K562 (cell line): Measurements from ENCODE around the gene FEN1. TPM values are rescaled to one million over a fixed set of nuclear protein-coding genes. Genes with fewer than 3 reads are reported as not detected.

Experiments used
- BCLAF1 ChIP-seq, 2 experiments: fragments of 450-650 bp in 1 of 2; IDR thresholded peaks; 2 replicates each; pipeline ENCODE4 v1.6.1; 2011 to 2017; ENCODE audit warnings: low read depth in 2 of 2, antibody characterized with exemption in 1 of 2, borderline replicate concordance in 1 of 2, low read length in 1 of 2, mild to moderate bottlenecking in 1 of 2, mixed read lengths in 1 of 2; ENCODE audit not compliant: control insufficient read depth in 1 of 2
- DDX20 ChIP-seq: fragments of 450-650 bp; IDR thresholded peaks from 2 replicates; pipeline ENCODE4 v1.6.1; 2016; ENCODE audit warnings: missing genetic modification characterization, low read depth, mild to moderate bottlenecking, missing compliant biosample characterization, moderate library complexity
- HMG20B ChIP-seq: fragments of 250-450 bp; sonication (Bioruptor Pico); IDR thresholded peaks from 2 replicates; pipeline ENCODE4 v1.5.0; 2021; ENCODE audit warnings: mild to moderate bottlenecking
- NFRKB ChIP-seq: fragments of 450-650 bp; IDR thresholded peaks from 2 replicates; pipeline ENCODE4 v1.6.1; 2016; ENCODE audit warnings: low read depth
- NONO ChIP-seq, 2 experiments: fragments of 200-400 bp in 1 of 2; fragments of 450-650 bp in 1 of 2; formaldehyde crosslinking in 1 of 2; IDR thresholded peaks; 2 replicates each; pipeline ENCODE4 v1.6.1; 2017; ENCODE audit warnings: low read depth in 2 of 2, mild to moderate bottlenecking in 2 of 2, moderate library complexity in 2 of 2, low read length in 1 of 2
- NR1H2 ChIP-seq: sonication (generic); formaldehyde crosslinking; IDR thresholded peaks from 2 replicates; pipeline ENCODE4 v1.4.0; 2020; ENCODE audit warnings: mild to moderate bottlenecking, missing genetic modification reagents
- RCOR1 ChIP-seq, 2 experiments: IDR thresholded peaks; 2 replicates each; pipeline ENCODE4 v1.6.1; 2012; ENCODE audit warnings: low read depth in 2 of 2, low read length in 2 of 2, borderline replicate concordance in 1 of 2, improper control_type of control experiment in 1 of 2
- RUNX1 ChIP-seq: sonication (generic); IDR thresholded peaks from 2 replicates; pipeline ENCODE4 v1.6.1; 2016; ENCODE audit warnings: antibody characterized with exemption, low read depth
- SAFB ChIP-seq: fragments of 200-400 bp; formaldehyde crosslinking; IDR thresholded peaks from 2 replicates; pipeline ENCODE4 v1.6.1; 2017; ENCODE audit warnings: low read depth, low read length, borderline replicate concordance
- TRIM25 ChIP-seq: fragments of 450-650 bp; IDR thresholded peaks from 2 replicates; pipeline ENCODE4 v1.7.0; 2016; ENCODE audit warnings: borderline replicate concordance
- ZBTB1 ChIP-seq: sonication (generic); formaldehyde crosslinking; IDR thresholded peaks from 2 replicates; pipeline ENCODE4 v1.8.1; 2023; ENCODE audit warnings: missing genetic modification reagents, low read depth, mild to moderate bottlenecking, borderline replicate concordance
- ZNF274 ChIP-seq: IDR thresholded peaks from 2 replicates; pipeline ENCODE4 v1.6.1; 2011; ENCODE audit warnings: low read depth, mild to moderate bottlenecking, low read length, moderate library complexity, borderline replicate concordance
- ZNF766 ChIP-seq: fragments of 200-800 bp; sonication (Bioruptor generic); conservative IDR thresholded peaks from 2 replicates; pipeline ENCODE4 v1.6.1; 2016; ENCODE audit warnings: missing genetic modification characterization, missing compliant biosample characterization
- polyA plus RNA-seq, 8 experiments: library from polyadenylated mRNA; depleted of rRNA in 4 of 8; stranded (reverse) in 5 of 8; unstranded in 3 of 8; fragments of >200 nt; fragmentation: Nextera tagmentation in 2 of 8; fragmentation: Illumina TruSeq in 1 of 8; extraction: Ambion mirVana in 2 of 8; extraction: Trizol in 1 of 8; gene quantifications; 2 replicates each; pipeline versions ENCODE4 v1.2.1 to v1.2.3, GENCODE V29; 2011 to 2014; ENCODE audit warnings: inconsistent platforms in 1 of 8, missing spikeins in 1 of 8
- total RNA-seq, 7 experiments: library from RNA; depleted of rRNA in 6 of 7; stranded (reverse); fragments of >200 nt in 6 of 7; fragmentation: Illumina TruSeq in 2 of 7; extraction: Trizol in 2 of 7; gene quantifications; 2 replicates each; pipeline versions ENCODE4 v1.2.1 to v1.2.3, GENCODE V29; 2011 to 2021; ENCODE audit warnings: low replicate concordance in 1 of 7
- TF ChIP-seq, protein P1 (sequence below): fragments of 450-650 bp; IDR thresholded peaks from 2 replicates; pipeline ENCODE4 v1.6.1; 2016
- TF ChIP-seq, protein P2 (sequence below): sonication (generic); formaldehyde crosslinking; IDR thresholded peaks from 2 replicates; pipeline ENCODE4 v1.8.0; 2023; ENCODE audit warnings: mild to moderate bottlenecking, missing genetic modification reagents

FEN1 gene
- total and polyA plus RNA-seq, 9 of the 15 experiments (the other 6 are each of a cell fraction or from before 2014, with no cell fraction given): 58.1 to 156 (median 137) TPM

DNA sequence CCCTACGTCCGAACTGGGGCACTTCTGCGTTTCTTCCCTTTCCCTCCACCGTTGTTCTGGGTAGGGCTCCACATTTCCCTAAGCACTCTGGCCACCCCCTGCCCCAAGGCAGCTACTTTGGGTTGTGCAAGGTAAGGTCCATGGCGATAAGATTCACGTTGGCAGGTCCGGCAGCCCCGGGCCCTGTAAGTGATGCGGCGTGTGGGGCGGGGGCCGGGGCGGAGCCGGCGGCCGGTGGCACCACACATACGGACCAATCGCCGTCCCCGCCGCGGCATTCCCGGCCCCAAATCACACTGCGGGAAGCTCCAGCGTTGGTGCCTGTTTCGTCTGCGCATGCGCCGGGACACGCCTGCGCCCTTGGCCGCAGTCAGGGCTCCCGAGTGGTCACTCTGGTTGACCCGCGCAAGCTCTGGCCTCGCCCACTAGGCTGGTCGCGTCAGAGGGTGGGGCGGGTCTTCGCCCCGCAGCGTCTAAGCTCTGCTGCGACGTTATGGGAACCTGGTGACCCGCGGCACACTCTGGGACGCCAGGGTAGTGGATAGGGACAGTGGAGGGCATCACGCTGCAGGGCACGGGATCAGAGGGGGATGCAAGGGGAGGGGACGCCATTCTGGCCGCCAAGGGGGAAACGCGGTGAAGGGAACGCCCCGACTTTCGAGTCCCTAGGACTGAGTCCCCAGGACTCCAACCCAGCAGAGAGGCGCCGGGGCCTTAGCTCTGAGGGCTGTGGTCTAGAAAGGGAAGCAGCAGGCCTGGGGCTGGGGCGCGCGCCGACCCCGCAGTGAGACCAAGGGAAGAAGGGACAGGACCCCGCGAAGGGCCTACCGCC, 22.5 kb downstream of the FEN1 start (continued):
- TF ChIP-seq BCLAF1 (IDR thresholded peaks at IDR 0.05; ENCODE audit: borderline replicate concordance in 1 of 2, control insufficient read depth in 1 of 2, low read depth in 2 of 2, low read length in 1 of 2): no peak
- TF ChIP-seq ZBTB1: peak; percentile 92; the same call in 1 of the 2 replicates
- TF ChIP-seq NFRKB: peak; percentile 72
- TF ChIP-seq, protein P1, sequence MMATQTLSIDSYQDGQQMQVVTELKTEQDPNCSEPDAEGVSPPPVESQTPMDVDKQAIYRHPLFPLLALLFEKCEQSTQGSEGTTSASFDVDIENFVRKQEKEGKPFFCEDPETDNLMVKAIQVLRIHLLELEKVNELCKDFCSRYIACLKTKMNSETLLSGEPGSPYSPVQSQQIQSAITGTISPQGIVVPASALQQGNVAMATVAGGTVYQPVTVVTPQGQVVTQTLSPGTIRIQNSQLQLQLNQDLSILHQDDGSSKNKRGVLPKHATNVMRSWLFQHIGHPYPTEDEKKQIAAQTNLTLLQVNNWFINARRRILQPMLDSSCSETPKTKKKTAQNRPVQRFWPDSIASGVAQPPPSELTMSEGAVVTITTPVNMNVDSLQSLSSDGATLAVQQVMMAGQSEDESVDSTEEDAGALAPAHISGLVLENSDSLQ: peak; percentile 52
- no peak for TF ChIP-seq TRIM25
- TF ChIP-seq DDX20 (tag): no peak
- TF ChIP-seq ZNF274: no peak
- no peak; the same call in 1 of the 2 replicates for TF ChIP-seq RUNX1
- TF ChIP-seq, protein P2, sequence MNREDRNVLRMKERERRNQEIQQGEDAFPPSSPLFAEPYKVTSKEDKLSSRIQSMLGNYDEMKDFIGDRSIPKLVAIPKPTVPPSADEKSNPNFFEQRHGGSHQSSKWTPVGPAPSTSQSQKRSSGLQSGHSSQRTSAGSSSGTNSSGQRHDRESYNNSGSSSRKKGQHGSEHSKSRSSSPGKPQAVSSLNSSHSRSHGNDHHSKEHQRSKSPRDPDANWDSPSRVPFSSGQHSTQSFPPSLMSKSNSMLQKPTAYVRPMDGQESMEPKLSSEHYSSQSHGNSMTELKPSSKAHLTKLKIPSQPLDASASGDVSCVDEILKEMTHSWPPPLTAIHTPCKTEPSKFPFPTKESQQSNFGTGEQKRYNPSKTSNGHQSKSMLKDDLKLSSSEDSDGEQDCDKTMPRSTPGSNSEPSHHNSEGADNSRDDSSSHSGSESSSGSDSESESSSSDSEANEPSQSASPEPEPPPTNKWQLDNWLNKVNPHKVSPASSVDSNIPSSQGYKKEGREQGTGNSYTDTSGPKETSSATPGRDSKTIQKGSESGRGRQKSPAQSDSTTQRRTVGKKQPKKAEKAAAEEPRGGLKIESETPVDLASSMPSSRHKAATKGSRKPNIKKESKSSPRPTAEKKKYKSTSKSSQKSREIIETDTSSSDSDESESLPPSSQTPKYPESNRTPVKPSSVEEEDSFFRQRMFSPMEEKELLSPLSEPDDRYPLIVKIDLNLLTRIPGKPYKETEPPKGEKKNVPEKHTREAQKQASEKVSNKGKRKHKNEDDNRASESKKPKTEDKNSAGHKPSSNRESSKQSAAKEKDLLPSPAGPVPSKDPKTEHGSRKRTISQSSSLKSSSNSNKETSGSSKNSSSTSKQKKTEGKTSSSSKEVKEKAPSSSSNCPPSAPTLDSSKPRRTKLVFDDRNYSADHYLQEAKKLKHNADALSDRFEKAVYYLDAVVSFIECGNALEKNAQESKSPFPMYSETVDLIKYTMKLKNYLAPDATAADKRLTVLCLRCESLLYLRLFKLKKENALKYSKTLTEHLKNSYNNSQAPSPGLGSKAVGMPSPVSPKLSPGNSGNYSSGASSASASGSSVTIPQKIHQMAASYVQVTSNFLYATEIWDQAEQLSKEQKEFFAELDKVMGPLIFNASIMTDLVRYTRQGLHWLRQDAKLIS (CRISPR knock-in tag): no peak; the same call in 1 of the 2 replicates
- peak; percentile 89; the same call in 1 of the 2 replicates for TF ChIP-seq HMG20B (CRISPR knock-in tag)
- peak; percentile 48; the same call in 1 of the 2 replicates for TF ChIP-seq ZNF766 (CRISPR knock-in tag)
- 0 out of 4 replicates have a peak, but pooled peaks of 1 of the 2 experiments have one; percentile 4 for TF ChIP-seq NONO (IDR thresholded peaks at IDR 0.05; ENCODE audit: low read depth in 2 of 2, low read length in 1 of 2)
- TF ChIP-seq RCOR1 (IDR thresholded peaks at IDR 0.05; ENCODE audit: borderline replicate concordance in 1 of 2, low read depth in 2 of 2, low read length in 2 of 2): peak; percentile 15 to 38; a peak in 1 of 4 replicates
- TF ChIP-seq SAFB: no peak
- TF ChIP-seq NR1H2 (CRISPR knock-in tag): 0 out of 2 replicates have a peak, but pooled peaks have one; percentile 58
